Neuronal stem cell (in vitro differentiated cells): ENCODE data around the gene TUBA1C.

Experiments used
- DNase-seq: peaks from one replicate; pipeline ENCODE4 v3.0.0-alpha.2; 2013; ENCODE audit warnings: low spot score
- H2AFZ ChIP-seq: one replicate; pipeline ENCODE4 v1.6.1; 2013; ENCODE audit warnings: mild to moderate bottlenecking, low read length, inconsistent platforms
- H2AK5ac ChIP-seq: 2 replicates; pipeline ENCODE4 v1.6.1; 2013; ENCODE audit warnings: low read depth, mild to moderate bottlenecking, inconsistent platforms, low read length, moderate library complexity, mixed read lengths
- H2BK120ac ChIP-seq: 2 replicates; pipeline ENCODE4 v1.6.1; 2013; ENCODE audit warnings: low read depth, mild to moderate bottlenecking, inconsistent platforms, low read length, moderate library complexity, mixed read lengths
- H2BK12ac ChIP-seq: one replicate; pipeline ENCODE4 v1.6.1; 2013; ENCODE audit warnings: low read length, inconsistent platforms
- H2BK15ac ChIP-seq: 2 replicates; pipeline ENCODE4 v1.6.1; 2013; ENCODE audit warnings: mild to moderate bottlenecking, low read length, inconsistent platforms, mixed read lengths
- H2BK5ac ChIP-seq: one replicate; pipeline ENCODE4 v1.6.1; 2013; ENCODE audit warnings: inconsistent platforms, mild to moderate bottlenecking, low read length, moderate library complexity
- H3K14ac ChIP-seq: one replicate; pipeline ENCODE4 v1.6.1; 2013; ENCODE audit warnings: low read length, inconsistent platforms
- H3K18ac ChIP-seq: 2 replicates; pipeline ENCODE4 v1.6.1; 2013; ENCODE audit warnings: low read length, inconsistent platforms
- H3K23ac ChIP-seq: 2 replicates; pipeline ENCODE4 v1.6.1; 2013; ENCODE audit warnings: low read depth, mild to moderate bottlenecking, mixed read lengths, low read length, inconsistent platforms; ENCODE audit not compliant: poor library complexity
- H3K27ac ChIP-seq: replicated peaks from 3 replicates; pipeline ENCODE4 v1.5.1; 2013; ENCODE audit warnings: low read length, inconsistent platforms
- H3K27me3 ChIP-seq, 3 experiments: 2 replicates each; pipeline ENCODE4 v1.6.1; 2013; ENCODE audit warnings: low read length in 3 of 3, mild to moderate bottlenecking in 2 of 3, inconsistent platforms in 1 of 3, low read depth in 1 of 3, mixed read lengths in 1 of 3, moderate library complexity in 1 of 3; ENCODE audit not compliant: control insufficient read depth in 3 of 3, insufficient read depth in 3 of 3
- H3K36me3 ChIP-seq, 2 donors: replicated peaks in 1 of 2; 2 replicates each; pipeline ENCODE4 v1.6.1; 2013; ENCODE audit warnings: low read length in 2 of 2; ENCODE audit not compliant: control insufficient read depth in 2 of 2, insufficient read depth in 2 of 2
- H3K4ac ChIP-seq: 2 replicates; pipeline ENCODE4 v1.6.1; 2013; ENCODE audit warnings: inconsistent platforms, mild to moderate bottlenecking, low read length, moderate library complexity
- H3K4me1 ChIP-seq, 2 donors: 1 replicate in 1 of 2; 2 replicates in 1 of 2; pipeline ENCODE4 v1.6.1; 2013; ENCODE audit warnings: low read length in 2 of 2, low read depth in 1 of 2; ENCODE audit not compliant: control insufficient read depth in 2 of 2, insufficient read depth in 1 of 2
- H3K4me2 ChIP-seq: one replicate; pipeline ENCODE4 v1.6.1; 2013; ENCODE audit warnings: mild to moderate bottlenecking, low read length, inconsistent platforms; ENCODE audit not compliant: insufficient read depth, poor library complexity, severe bottlenecking
- H3K4me3 ChIP-seq, 2 donors: 2 replicates each; pipeline ENCODE4 v1.5.1; 2013; ENCODE audit warnings: low read length in 2 of 2, mild to moderate bottlenecking in 2 of 2, inconsistent platforms in 1 of 2, moderate library complexity in 1 of 2
- H3K79me1 ChIP-seq: one replicate; pipeline ENCODE4 v1.6.1; 2013; ENCODE audit warnings: low read depth, mild to moderate bottlenecking, inconsistent platforms, low read length, moderate library complexity
- H3K9ac ChIP-seq: one replicate; pipeline ENCODE4 v1.6.1; 2013; ENCODE audit warnings: mild to moderate bottlenecking, low read depth, low read length, inconsistent platforms; ENCODE audit not compliant: poor library complexity
- H3K9me3 ChIP-seq, 2 donors: replicated peaks in 1 of 2; 2 replicates each; pipeline versions ENCODE3 to v1.6.1; 2013; ENCODE audit warnings: low read length in 2 of 2, mild to moderate bottlenecking in 2 of 2, inconsistent platforms in 1 of 2, low read depth in 1 of 2, mixed read lengths in 1 of 2, moderate library complexity in 1 of 2; ENCODE audit not compliant: control insufficient read depth in 2 of 2, insufficient read depth in 1 of 2
- H4K8ac ChIP-seq: one replicate; pipeline ENCODE4 v1.6.1; 2013; ENCODE audit warnings: low read depth, mild to moderate bottlenecking, inconsistent platforms, low read length, moderate library complexity
- H4K91ac ChIP-seq: one replicate; pipeline ENCODE4 v1.6.1; 2013; ENCODE audit warnings: low read length, low read depth, mild to moderate bottlenecking, inconsistent platforms; ENCODE audit not compliant: poor library complexity
- WGBS, 2 donors: extraction: QIAGEN DNeasy Blood & Tissue Kit; methylation state at CpG; one replicate each; pipeline ENCODE4 v1.1.7; 2013; ENCODE audit warnings: missing lambda C conversion rate in 2 of 2, mixed read lengths in 1 of 2; ENCODE audit not compliant: insufficient read length in 2 of 2, insufficient replicate concordance in 1 of 2; ENCODE audit errors: extremely low coverage in 2 of 2; 5-methylcytosine and 5-hydroxymethylcytosine counted together

Gene TUBA1C

DNA sequence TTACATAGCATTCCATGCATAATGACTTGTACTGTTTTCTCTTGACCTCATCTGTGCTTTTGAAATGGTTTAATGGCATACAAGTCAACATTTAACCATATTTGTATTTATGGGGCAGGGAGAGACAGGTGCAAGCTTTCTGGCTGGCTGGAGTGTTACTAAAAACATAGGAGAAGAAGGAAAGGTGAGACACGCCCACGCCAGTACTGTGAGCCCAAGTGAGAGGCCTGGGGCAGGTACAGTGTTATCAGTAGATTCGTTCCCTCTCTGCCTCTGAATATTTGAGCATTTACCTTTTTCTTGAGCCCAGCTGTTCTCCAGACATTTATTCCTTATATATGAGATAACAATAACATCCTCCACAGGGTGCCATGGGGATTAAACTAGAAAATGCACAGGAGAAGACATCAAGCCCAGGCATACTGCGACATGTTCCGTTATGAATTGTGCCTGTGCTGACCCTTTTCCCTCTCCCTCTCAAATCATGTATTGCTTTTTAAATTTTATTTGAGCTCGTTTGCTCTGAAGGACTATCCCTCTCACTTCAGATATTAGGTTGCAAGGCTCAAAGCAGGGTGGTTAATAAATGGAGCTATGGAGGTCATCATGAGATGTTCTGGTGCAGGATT lies 34.6 kb upstream of the TUBA1C start:
- H4K91ac ChIP-seq, result no peak overlapping the region
- no peak overlapping the region for H2AK5ac ChIP-seq
- no peak overlapping the region for H3K4me3 ChIP-seq
- H3K4ac ChIP-seq, result no peak overlapping the region
- WGBS, 2 donors, result no CpG with 5 or more reads among the region's 6 CpGs
- DNase-seq, result no peak
- H3K36me3 ChIP-seq, result no peaks in the 10 kb centered on the region
- no peak overlapping the region for H2AFZ ChIP-seq
- no peak overlapping the region for H3K27ac ChIP-seq
- no peak overlapping the region for H4K8ac ChIP-seq
- H2BK12ac ChIP-seq, result no peak overlapping the region
- H3K79me1 ChIP-seq, result no peaks in the 10 kb centered on the region
- H2BK5ac ChIP-seq, result no peak overlapping the region
- no peak overlapping the region for H2BK120ac ChIP-seq
- no peak overlapping the region for H3K18ac ChIP-seq
- H3K9ac ChIP-seq, result no peak overlapping the region
- peaks cover 25 to 35% of the 10 kb centered on the region in 2 donors for H3K4me1 ChIP-seq
- no peak overlapping the region for H3K14ac ChIP-seq
- no peak overlapping the region for H3K23ac ChIP-seq
- H3K4me2 ChIP-seq, result no peak overlapping the region
- no peak overlapping the region for H2BK15ac ChIP-seq
- no peaks in the 10 kb centered on the region for H3K9me3 ChIP-seq
- no peaks in the 10 kb centered on the region for H3K27me3 ChIP-seq

DNA sequence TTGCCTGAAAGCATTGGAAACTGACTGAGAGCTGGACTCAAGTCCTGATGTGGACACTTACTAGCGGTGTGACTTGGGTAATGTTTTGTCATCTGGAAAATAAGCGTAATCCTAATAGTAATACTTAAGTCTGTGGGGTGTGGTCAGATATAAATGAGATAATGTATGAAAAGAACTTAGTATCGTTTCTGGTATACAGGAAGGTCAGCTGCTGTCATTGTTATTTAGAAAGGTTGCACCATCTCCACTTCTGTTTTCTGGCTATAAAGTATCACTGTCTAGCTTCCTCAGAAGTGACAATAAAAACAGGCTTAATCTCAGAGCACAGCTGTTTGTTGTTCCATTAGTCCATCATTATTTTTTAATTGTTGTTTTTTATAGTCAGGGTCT lies 34.1 kb upstream of the TUBA1C start:
- H2BK5ac ChIP-seq, result no peak overlapping the region
- H3K36me3 ChIP-seq, result no peaks in the 10 kb centered on the region
- H3K27ac ChIP-seq, result no peak overlapping the region
- H4K8ac ChIP-seq, result no peak overlapping the region
- no peak overlapping the region for H2AFZ ChIP-seq
- no peaks in the 10 kb centered on the region for H3K9me3 ChIP-seq
- H2AK5ac ChIP-seq, result no peak overlapping the region
- H3K79me1 ChIP-seq, result no peaks in the 10 kb centered on the region
- H3K4me3 ChIP-seq, result no peak overlapping the region
- no peak overlapping the region for H3K4me2 ChIP-seq
- no CpG with 5 or more reads among the region's 3 CpGs for WGBS, 2 donors
- no peak overlapping the region for H3K14ac ChIP-seq
- H4K91ac ChIP-seq, result no peak overlapping the region
- no peaks in the 10 kb centered on the region for H3K27me3 ChIP-seq
- no peak overlapping the region for H2BK120ac ChIP-seq
- no peak overlapping the region for H3K4ac ChIP-seq
- no peak overlapping the region for H2BK15ac ChIP-seq
- H3K23ac ChIP-seq, result no peak overlapping the region
- no peak overlapping the region for H3K18ac ChIP-seq
- peaks cover 25 to 35% of the 10 kb centered on the region in 2 donors for H3K4me1 ChIP-seq
- H3K9ac ChIP-seq, result no peak overlapping the region
- no peak overlapping the region for H2BK12ac ChIP-seq
- DNase-seq, result no peak

DNA sequence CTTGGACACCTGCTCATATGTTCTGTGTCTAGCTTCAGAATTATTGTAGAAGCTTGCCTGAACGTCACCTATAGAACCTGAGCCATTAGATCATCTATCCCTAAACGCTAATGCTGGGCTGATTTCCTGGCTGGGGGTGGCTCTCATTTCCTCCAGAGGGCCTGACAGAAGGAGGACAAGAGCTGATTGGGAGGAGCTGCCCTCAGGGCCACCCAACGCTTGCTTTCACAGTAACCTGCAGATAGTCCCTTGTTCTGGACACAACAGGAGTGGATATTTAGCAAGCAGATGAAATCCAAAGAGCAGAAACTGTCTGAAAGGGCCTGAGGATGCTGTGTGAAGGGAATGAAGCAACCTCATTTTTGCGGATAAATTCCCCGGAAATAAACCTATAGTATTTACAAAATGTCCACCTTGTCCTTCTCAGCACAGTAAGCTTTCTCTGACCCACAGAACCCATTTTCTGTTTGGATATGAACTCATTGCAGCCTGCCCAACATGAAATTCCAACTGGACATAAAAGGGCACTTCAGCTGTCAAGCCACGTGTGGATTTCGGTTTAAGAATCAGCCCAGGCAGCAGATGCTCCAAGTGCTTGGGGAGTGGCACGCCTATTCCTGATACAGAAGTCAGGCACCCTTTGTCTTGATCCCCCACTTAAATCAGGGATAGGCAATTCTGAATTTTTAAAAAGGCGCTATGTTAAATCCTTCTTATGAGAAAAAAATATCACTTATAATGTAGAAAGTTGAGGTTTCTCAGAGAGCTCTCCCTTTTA lies 32.8 kb upstream of the TUBA1C start:
- Histone ChIP-seq H3K4me2 (no peak overlapping the region), H3K36me3 (no peaks in the 10 kb centered on the region), H2BK5ac (no peak overlapping the region), H3K27me3 (no peaks in the 10 kb centered on the region), H2AFZ (peak overlapping the region; percentile 0), H3K4ac (no peak overlapping the region), H2BK12ac (no peak overlapping the region), H4K91ac (no peak overlapping the region), H3K9ac (no peak overlapping the region), H3K4me3 (no peak overlapping the region), H3K23ac (no peak overlapping the region), H2AK5ac (no peak overlapping the region), H3K79me1 (no peaks in the 10 kb centered on the region), H2BK15ac (no peak overlapping the region), H2BK120ac (no peak overlapping the region), H4K8ac (no peak overlapping the region), H3K9me3 (no peaks in the 10 kb centered on the region), H3K18ac (no peak overlapping the region), H3K4me1 (peaks cover 24 to 35% of the 10 kb centered on the region in 2 donors), H3K27ac (no peak overlapping the region), H3K14ac (no peak overlapping the region)
- no CpG with 5 or more reads among the region's 9 CpGs for WGBS, 2 donors
- no peak for DNase-seq

DNA sequence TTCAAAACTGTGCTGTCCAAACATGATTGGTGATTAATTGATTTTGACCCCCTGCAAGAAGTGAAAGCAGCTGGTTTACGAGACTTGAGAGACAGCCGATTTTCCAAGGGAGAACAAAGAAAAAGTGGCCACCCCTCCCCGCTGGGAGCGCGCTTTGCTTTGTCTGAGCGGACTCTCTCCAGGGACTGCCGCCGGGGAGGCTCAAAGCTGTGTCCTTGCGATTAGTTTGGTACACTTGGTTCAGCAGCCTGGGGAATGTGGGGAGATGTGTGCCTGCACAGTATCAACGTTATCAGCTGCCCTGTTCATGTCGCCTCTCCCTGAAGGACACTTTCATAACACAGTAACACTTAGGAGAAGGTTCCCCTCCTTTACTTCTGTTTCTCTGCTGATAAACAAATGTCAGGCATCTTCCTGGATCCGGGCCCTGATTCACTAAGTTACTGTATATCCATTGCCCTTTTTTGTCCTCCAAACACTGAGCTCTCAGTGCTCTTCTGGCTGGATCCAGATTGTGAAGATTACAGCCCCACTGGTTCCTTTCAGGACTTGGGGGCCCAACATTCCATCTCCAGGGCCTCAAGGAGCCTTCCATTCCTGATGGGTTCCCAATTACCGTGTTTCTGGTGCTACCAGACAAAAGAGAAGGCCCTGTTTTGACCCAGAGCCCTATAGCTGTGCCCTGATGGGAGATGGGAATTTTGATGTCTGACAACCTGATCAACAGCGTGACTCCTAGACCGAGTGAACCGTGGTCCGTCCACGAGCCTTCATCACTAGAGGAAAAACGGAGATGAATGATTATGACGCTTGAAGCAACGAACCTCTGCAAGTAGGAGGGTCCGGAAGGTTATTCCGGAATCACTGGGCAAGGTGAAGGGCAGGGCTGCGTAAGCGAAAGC lies 31.7 kb upstream of the TUBA1C start:
- H4K8ac ChIP-seq, result no peak overlapping the region
- peak overlapping the region; percentile 2 for H2AFZ ChIP-seq
- no peak overlapping the region for H2BK12ac ChIP-seq
- no peaks in the 10 kb centered on the region for H3K27me3 ChIP-seq
- H3K9ac ChIP-seq, result no peak overlapping the region
- H2BK120ac ChIP-seq, result no peak overlapping the region
- DNase-seq, result peak; percentile 65
- no peaks in the 10 kb centered on the region for H3K36me3 ChIP-seq
- H3K4me3 ChIP-seq, result peak overlapping the region in 1 of 2 donors; percentile 19
- WGBS, 2 donors, result no CpG with 5 or more reads among the region's 25 CpGs
- H3K4me2 ChIP-seq, result no peak overlapping the region
- no peak overlapping the region for H3K14ac ChIP-seq
- H3K27ac ChIP-seq, result no peak overlapping the region
- no peak overlapping the region for H2BK15ac ChIP-seq
- H3K4ac ChIP-seq, result no peak overlapping the region
- H3K4me1 ChIP-seq, result peaks cover 19 to 26% of the 10 kb centered on the region in 2 donors
- no peak overlapping the region for H3K23ac ChIP-seq
- no peak overlapping the region for H4K91ac ChIP-seq
- H2BK5ac ChIP-seq, result no peak overlapping the region
- H3K18ac ChIP-seq, result peak overlapping the region; percentile 32
- no peaks in the 10 kb centered on the region for H3K79me1 ChIP-seq
- H2AK5ac ChIP-seq, result no peak overlapping the region
- H3K9me3 ChIP-seq, result no peaks in the 10 kb centered on the region
